B cell (primary cell): ENCODE data around the gene RPA3. TPM values are rescaled to one million over a fixed set of nuclear protein-coding genes. Genes with fewer than 3 reads are reported as not detected.

Experiments
- ATAC-seq: fragments of 200-7000 bp; cut with Tn5 transposase; one replicate; pipeline ENCODE4 v1.10.0; 2021; ENCODE audit warnings: low read depth, mild to moderate bottlenecking, moderate number of reproducible peaks, moderate library complexity
- CTCF ChIA-PET: fragments of 350-600 bp; sonication (Branson Sonifier 250); formaldehyde crosslinking; loops from one replicate; lab custom pipeline; 2021; ENCODE audit warnings: antibody characterized with exemption, inconsistent platforms; lab: Charles Lee
- POLR2A ChIA-PET: fragments of 350-600 bp; sonication (Branson Sonifier 250); formaldehyde crosslinking; loops from one replicate; lab custom pipeline; 2021; ENCODE audit warnings: antibody characterized with exemption; lab: Charles Lee
- DNase-seq: peaks from one replicate; pipeline ENCODE4 v3.0.0; 2013
- H2AFZ ChIP-seq: 2 replicates; pipeline ENCODE4 v1.6.1; 2012; ENCODE audit warnings: mild to moderate bottlenecking, low read depth, low read length; ENCODE audit not compliant: insufficient read depth, poor library complexity, severe bottlenecking
- H3K27ac ChIP-seq, 2 donors: 1 replicate in 1 of 2; 2 replicates in 1 of 2; pipeline ENCODE4 v1.5.1; 2012 to 2013; ENCODE audit warnings: low read length in 2 of 2, mild to moderate bottlenecking in 2 of 2, moderate library complexity in 1 of 2
- H3K27me3 ChIP-seq, 4 experiments: fragments of 200-600 bp in 1 of 4; sonication (generic) in 1 of 4; replicated peaks in 1 of 4; 1 replicate in 2 of 4; 2 replicates in 2 of 4; pipeline versions ENCODE4 v1.6.1 to v1.7.0; 2013 to 2016; ENCODE audit warnings: low read length in 3 of 4, mild to moderate bottlenecking in 2 of 4, mixed read lengths in 1 of 4, moderate library complexity in 1 of 4; ENCODE audit not compliant: insufficient read depth in 4 of 4, control insufficient read depth in 3 of 4; ENCODE audit errors: control extremely low read depth in 1 of 4
- H3K36me3 ChIP-seq, 2 experiments: replicated peaks in 1 of 2; 1 replicate in 1 of 2; 2 replicates in 1 of 2; pipeline versions ENCODE4 v1.6.1 to v1.7.1; 2013; ENCODE audit warnings: low read length in 1 of 2; ENCODE audit not compliant: insufficient read depth in 2 of 2, control insufficient read depth in 1 of 2; ENCODE audit errors: control extremely low read depth in 1 of 2, extremely low read depth in 1 of 2
- H3K4me1 ChIP-seq, 2 donors: fragments of 200-600 bp in 1 of 2; sonication (generic) in 1 of 2; 1 replicate in 1 of 2; 2 replicates in 1 of 2; pipeline versions ENCODE4 v1.5.1 to v1.6.1; 2013 to 2017; ENCODE audit warnings: low read length in 2 of 2; ENCODE audit not compliant: control insufficient read depth in 2 of 2, insufficient read depth in 2 of 2
- H3K4me2 ChIP-seq: replicated peaks from 2 replicates; pipeline ENCODE3; 2012; ENCODE audit warnings: mild to moderate bottlenecking, low read depth, low read length; ENCODE audit not compliant: poor library complexity, severe bottlenecking
- H3K4me3 ChIP-seq, 5 experiments: fragments of 200-600 bp in 1 of 5; sonication (generic) in 1 of 5; 1 replicate in 3 of 5; 2 replicates in 2 of 5; pipeline versions ENCODE4 v1.5.1 to v1.7.0; 2011 to 2016; ENCODE audit warnings: low read length in 4 of 5, mild to moderate bottlenecking in 4 of 5, low read depth in 2 of 5, control low read depth in 1 of 5, moderate library complexity in 1 of 5; ENCODE audit not compliant: insufficient read depth in 1 of 5; ENCODE audit errors: control extremely low read depth in 1 of 5, extremely low read depth in 1 of 5
- H3K79me2 ChIP-seq: fragments of 200-600 bp; sonication (generic); one replicate; pipeline ENCODE4 v1.6.0; 2016; ENCODE audit warnings: low read length; ENCODE audit not compliant: control insufficient read depth, insufficient read depth
- H3K9ac ChIP-seq: fragments of 200-600 bp; sonication (generic); 2 replicates; pipeline ENCODE4 v1.6.1; 2017; ENCODE audit warnings: mild to moderate bottlenecking, low read length, moderate library complexity
- H3K9me3 ChIP-seq, 3 donors: one replicate each; pipeline versions ENCODE4 v1.6.1 to v1.7.1; 2013; ENCODE audit warnings: low read length in 2 of 3; ENCODE audit not compliant: control insufficient read depth in 2 of 3, insufficient read depth in 1 of 3; ENCODE audit errors: control extremely low read depth in 1 of 3
- H4K20me1 ChIP-seq: 2 replicates; pipeline ENCODE4 v1.6.0; 2012; ENCODE audit warnings: mild to moderate bottlenecking, low read length; ENCODE audit not compliant: insufficient read depth, control insufficient read depth, poor library complexity, severe bottlenecking
- H3K27ac Mint-ChIP-seq: one replicate; pipeline ENCODE4 v1.8.0; 2021; ENCODE audit warnings: mixed read lengths
- H3K27me3 Mint-ChIP-seq: one replicate; pipeline ENCODE4 v1.8.0; 2021; ENCODE audit warnings: mixed read lengths
- H3K4me1 Mint-ChIP-seq: one replicate; pipeline ENCODE4 v1.8.0; 2021; ENCODE audit warnings: mixed read lengths
- H3K4me3 Mint-ChIP-seq: one replicate; pipeline ENCODE4 v1.8.0; 2021; ENCODE audit warnings: mixed read lengths
- H3K9me3 Mint-ChIP-seq: one replicate; pipeline ENCODE4 v1.8.0; 2022; ENCODE audit warnings: mixed read lengths; ENCODE audit not compliant: insufficient read depth
- EZH2 ChIP-seq: IDR thresholded peaks from 2 replicates; pipeline ENCODE4 v1.6.1; 2012; ENCODE audit warnings: borderline replicate concordance, low read depth, mild to moderate bottlenecking, moderate library complexity, low read length; ENCODE audit not compliant: insufficient read depth, poor library complexity, severe bottlenecking
- WGBS: methylation state at CpG from one replicate; pipeline ENCODE4 v1.1.5; 2013; ENCODE audit warnings: missing lambda C conversion rate; ENCODE audit not compliant: insufficient coverage; 5-methylcytosine and 5-hydroxymethylcytosine counted together
- intact Hi-C: fragments of 100-400 bp; cut with micrococcal nuclease; formaldehyde crosslinking; loops from one replicate; pipeline ENCODE4 v1.10.0; 2022
- polyA plus RNA-seq: library from polyadenylated mRNA; depleted of rRNA; stranded (reverse); fragments of >200 nt; gene quantifications from 2 replicates; pipeline ENCODE4 v1.2.3, GENCODE V29; 2012
- total RNA-seq, 2 donors: library from RNA; stranded (reverse); fragments of 120-200 nt in 1 of 2; gene quantifications; 1 replicate in 1 of 2; 2 replicates in 1 of 2; pipeline versions ENCODE4 v1.2.3 to v1.2.4, GENCODE V29; 2013 to 2022
- TF ChIP-seq, protein P1 (sequence below): fragments of 200-600 bp; IDR thresholded peaks from one replicate; pipeline ENCODE4 v1.8.0; 2022; ENCODE audit warnings: antibody characterized with exemption, mild to moderate bottlenecking

The RPA3 gene
- total and polyA plus RNA-seq, 2 donors (not counting 1 experiment from before 2014, with no cell fraction given), result 25.6 to 49.3 TPM

GRCh38 chr7:7630626-7631329 is 87.6 kb downstream of the RPA3 start:
- CTCF ChIA-PET, result no interaction called here
- no peaks in the 10 kb centered on the region for H3K4me1 Mint-ChIP-seq
- TF ChIP-seq, protein P1, sequence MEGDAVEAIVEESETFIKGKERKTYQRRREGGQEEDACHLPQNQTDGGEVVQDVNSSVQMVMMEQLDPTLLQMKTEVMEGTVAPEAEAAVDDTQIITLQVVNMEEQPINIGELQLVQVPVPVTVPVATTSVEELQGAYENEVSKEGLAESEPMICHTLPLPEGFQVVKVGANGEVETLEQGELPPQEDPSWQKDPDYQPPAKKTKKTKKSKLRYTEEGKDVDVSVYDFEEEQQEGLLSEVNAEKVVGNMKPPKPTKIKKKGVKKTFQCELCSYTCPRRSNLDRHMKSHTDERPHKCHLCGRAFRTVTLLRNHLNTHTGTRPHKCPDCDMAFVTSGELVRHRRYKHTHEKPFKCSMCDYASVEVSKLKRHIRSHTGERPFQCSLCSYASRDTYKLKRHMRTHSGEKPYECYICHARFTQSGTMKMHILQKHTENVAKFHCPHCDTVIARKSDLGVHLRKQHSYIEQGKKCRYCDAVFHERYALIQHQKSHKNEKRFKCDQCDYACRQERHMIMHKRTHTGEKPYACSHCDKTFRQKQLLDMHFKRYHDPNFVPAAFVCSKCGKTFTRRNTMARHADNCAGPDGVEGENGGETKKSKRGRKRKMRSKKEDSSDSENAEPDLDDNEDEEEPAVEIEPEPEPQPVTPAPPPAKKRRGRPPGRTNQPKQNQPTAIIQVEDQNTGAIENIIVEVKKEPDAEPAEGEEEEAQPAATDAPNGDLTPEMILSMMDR, result no peak
- no peak for TF ChIP-seq EZH2
- Histone ChIP-seq H3K27ac (no peak overlapping the region), H3K4me1 (no peaks in the 10 kb centered on the region), H3K79me2 (no peaks in the 10 kb centered on the region), H4K20me1 (no peaks in the 10 kb centered on the region), H3K9me3 (peaks cover 2 to 17% (median 8%) of the 10 kb centered on the region in 3 donors), H3K9ac (no peak overlapping the region), H3K36me3 (peaks cover 0 to 5% of the 10 kb centered on the region in 2 experiments), H2AFZ (no peak overlapping the region), H3K27me3 (no peaks in the 10 kb centered on the region), H3K4me2 (no peak overlapping the region), H3K4me3 (no peak overlapping the region)
- H3K4me3 Mint-ChIP-seq, result no peak overlapping the region
- intact Hi-C loops, result no loop called here
- WGBS, result 100% methylated on average over 1 of the region's 1 CpG
- H3K9me3 Mint-ChIP-seq, result peaks cover 7% of the 10 kb centered on the region
- no peaks in the 10 kb centered on the region for H3K27me3 Mint-ChIP-seq
- POLR2A ChIA-PET, result no interaction called here
- H3K27ac Mint-ChIP-seq, result no peak overlapping the region
- DNase-seq, result no peak
- no peak for ATAC-seq

GRCh38 chr7:7628476-7628875 is 89.9 kb downstream of the RPA3 start:
- Mint-ChIP-seq H3K9me3 (peaks cover 8% of the 10 kb centered on the region), H3K4me3 (no peak overlapping the region), H3K27ac (no peak overlapping the region), H3K27me3 (no peaks in the 10 kb centered on the region), H3K4me1 (no peaks in the 10 kb centered on the region)
- WGBS, result no CpG with 5 or more reads among the region's 1 CpG
- Histone ChIP-seq H4K20me1 (no peaks in the 10 kb centered on the region), H3K27me3 (no peaks in the 10 kb centered on the region), H3K27ac (no peak overlapping the region), H3K4me3 (no peak overlapping the region), H3K9ac (no peak overlapping the region), H3K36me3 (no peaks in the 10 kb centered on the region), H3K4me2 (no peak overlapping the region), H3K4me1 (no peaks in the 10 kb centered on the region), H3K9me3 (peaks cover 2 to 20% (median 10%) of the 10 kb centered on the region in 3 donors), H2AFZ (no peak overlapping the region), H3K79me2 (no peaks in the 10 kb centered on the region)
- ChIA-PET CTCF (no interaction called here), POLR2A (no interaction called here)
- intact Hi-C loops, result no loop called here
- DNase-seq (no peak), ATAC-seq (no peak)
- TF ChIP-seq, protein P1, result no peak
- no peak for TF ChIP-seq EZH2
